Trophoblast cell (in vitro differentiated cells and primary cell): ENCODE data around the gene TBCK.

ENCODE experiments used
- DNase-seq, 2 donors: peaks; one replicate each; pipeline ENCODE4 v3.0.0-alpha.2; 2016
- H2AFZ ChIP-seq: 2 replicates; pipeline ENCODE4 v1.6.1; 2013; ENCODE audit warnings: low read length, moderate library complexity, mild to moderate bottlenecking; ENCODE audit not compliant: insufficient read depth, poor library complexity
- H2AK5ac ChIP-seq: 2 replicates; pipeline ENCODE4 v1.6.1; 2013; ENCODE audit warnings: mild to moderate bottlenecking, low read length
- H2BK120ac ChIP-seq: 2 replicates; pipeline ENCODE4 v1.6.1; 2013; ENCODE audit warnings: low read length, mild to moderate bottlenecking, moderate library complexity; ENCODE audit not compliant: insufficient read depth, poor library complexity
- H2BK12ac ChIP-seq: 2 replicates; pipeline ENCODE4 v1.6.1; 2013; ENCODE audit warnings: mild to moderate bottlenecking, low read length, moderate library complexity
- H2BK5ac ChIP-seq: 2 replicates; pipeline ENCODE4 v1.6.1; 2013; ENCODE audit warnings: low read length, low read depth, moderate library complexity, mild to moderate bottlenecking; ENCODE audit not compliant: poor library complexity
- H3K14ac ChIP-seq: 2 replicates; pipeline ENCODE4 v1.6.1; 2013; ENCODE audit warnings: mild to moderate bottlenecking, low read length
- H3K18ac ChIP-seq: 2 replicates; pipeline ENCODE4 v1.6.1; 2013; ENCODE audit warnings: mild to moderate bottlenecking, low read length
- H3K23ac ChIP-seq: 2 replicates; pipeline ENCODE4 v1.6.1; 2013; ENCODE audit warnings: low read length
- H3K27ac ChIP-seq: 2 replicates; pipeline ENCODE4 v1.5.1; 2013; ENCODE audit warnings: low read depth, mild to moderate bottlenecking, inconsistent platforms, low read length, moderate library complexity
- H3K27me3 ChIP-seq: 2 replicates; pipeline ENCODE4 v1.6.1; 2013; ENCODE audit warnings: inconsistent platforms, mild to moderate bottlenecking, low read length, moderate library complexity; ENCODE audit not compliant: insufficient read depth
- H3K36me3 ChIP-seq, 2 experiments: 1 replicate in 1 of 2; 2 replicates in 1 of 2; pipeline ENCODE4 v1.6.1; 2013; ENCODE audit warnings: low read length in 2 of 2, mild to moderate bottlenecking in 2 of 2, moderate library complexity in 1 of 2; ENCODE audit not compliant: insufficient read depth in 2 of 2, control insufficient read depth in 1 of 2
- H3K4ac ChIP-seq: 2 replicates; pipeline ENCODE4 v1.6.1; 2013; ENCODE audit warnings: low read depth, mild to moderate bottlenecking, low read length, moderate library complexity
- H3K4me1 ChIP-seq, 2 experiments: 1 replicate in 1 of 2; 2 replicates in 1 of 2; pipeline ENCODE4 v1.6.1; 2013; ENCODE audit warnings: low read length in 2 of 2, mild to moderate bottlenecking in 2 of 2, moderate library complexity in 1 of 2; ENCODE audit not compliant: insufficient read depth in 2 of 2, control insufficient read depth in 1 of 2
- H3K4me2 ChIP-seq: 2 replicates; pipeline ENCODE4 v1.6.1; 2013; ENCODE audit warnings: inconsistent platforms, mild to moderate bottlenecking, low read length, moderate library complexity
- H3K4me3 ChIP-seq: 2 replicates; pipeline ENCODE4 v1.5.1; 2013; ENCODE audit warnings: mild to moderate bottlenecking, low read depth, low read length, inconsistent platforms
- H3K79me1 ChIP-seq: one replicate; pipeline ENCODE4 v1.6.1; 2013; ENCODE audit warnings: low read length
- H3K79me2 ChIP-seq: 2 replicates; pipeline ENCODE4 v1.6.1; 2013; ENCODE audit warnings: low read length, mild to moderate bottlenecking; ENCODE audit not compliant: control insufficient read depth, insufficient read depth, poor library complexity
- H3K9ac ChIP-seq: 2 replicates; pipeline ENCODE4 v1.6.1; 2013; ENCODE audit warnings: mild to moderate bottlenecking, low read length
- H3K9me3 ChIP-seq: 2 replicates; pipeline ENCODE4 v1.6.1; 2013; ENCODE audit warnings: low read depth, mild to moderate bottlenecking, control low read depth, inconsistent platforms, low read length; ENCODE audit not compliant: insufficient read depth
- H4K12ac ChIP-seq: 2 replicates; pipeline ENCODE4 v1.6.1; 2013; ENCODE audit warnings: low read depth, mild to moderate bottlenecking, low read length, moderate library complexity
- H4K8ac ChIP-seq: 2 replicates; pipeline ENCODE4 v1.6.1; 2013; ENCODE audit warnings: low read depth, mild to moderate bottlenecking, low read length, moderate library complexity
- H4K91ac ChIP-seq: one replicate; pipeline ENCODE4 v1.6.1; 2013; ENCODE audit warnings: low read depth, mild to moderate bottlenecking, low read length, moderate library complexity
- WGBS: extraction: QIAGEN DNeasy Blood & Tissue Kit; methylation state at CpG from one replicate; pipeline ENCODE4 v1.1.7; 2013; ENCODE audit warnings: missing lambda C conversion rate; ENCODE audit not compliant: insufficient read length, insufficient coverage; ENCODE audit errors: extremely low coverage; 5-methylcytosine and 5-hydroxymethylcytosine counted together

The TBCK gene

DNA sequence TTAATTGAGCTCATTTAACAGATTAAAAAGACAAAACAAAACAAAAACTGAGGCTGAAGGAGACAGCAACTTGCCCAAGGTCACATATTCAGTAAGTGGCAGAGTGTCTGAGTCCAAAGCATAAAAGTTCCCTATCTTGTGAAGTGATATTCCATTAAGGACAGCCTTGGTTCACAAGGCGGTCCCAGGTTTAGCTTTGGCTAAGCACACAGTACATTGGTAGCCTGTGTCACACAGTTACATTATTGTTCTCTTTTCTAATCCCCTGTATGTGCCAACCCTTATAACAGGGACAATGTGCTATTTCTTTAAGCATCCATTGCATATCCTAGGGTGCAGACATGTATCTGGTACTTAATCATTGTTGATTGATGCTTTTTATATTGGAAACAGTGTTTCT is 280.8 kb downstream of the TBCK start:
- no peaks in the 10 kb centered on the region for H3K9me3 ChIP-seq
- no peak overlapping the region for H3K4me2 ChIP-seq
- no peak overlapping the region for H3K23ac ChIP-seq
- H2BK120ac ChIP-seq: no peak overlapping the region
- no peak overlapping the region for H2AK5ac ChIP-seq
- no peak overlapping the region for H3K14ac ChIP-seq
- H3K4ac ChIP-seq: no peak overlapping the region
- no peak overlapping the region for H2BK12ac ChIP-seq
- peaks cover 0 to 3% of the 10 kb centered on the region in 2 experiments for H3K4me1 ChIP-seq
- H2BK5ac ChIP-seq: no peak overlapping the region
- no peaks in the 10 kb centered on the region for H3K27me3 ChIP-seq
- WGBS: no CpG with 5 or more reads among the region's 1 CpG
- no peak overlapping the region for H3K18ac ChIP-seq
- no peak overlapping the region for H3K9ac ChIP-seq
- H3K79me2 ChIP-seq: no peaks in the 10 kb centered on the region
- no peaks in the 10 kb centered on the region for H3K36me3 ChIP-seq
- no peak overlapping the region for H2AFZ ChIP-seq
- no peak overlapping the region for H4K12ac ChIP-seq
- H3K27ac ChIP-seq: no peak overlapping the region
- no peak overlapping the region for H3K4me3 ChIP-seq
- DNase-seq: no peak
- no peak overlapping the region for H4K8ac ChIP-seq
- H3K79me1 ChIP-seq: no peaks in the 10 kb centered on the region
- no peak overlapping the region for H4K91ac ChIP-seq

DNA sequence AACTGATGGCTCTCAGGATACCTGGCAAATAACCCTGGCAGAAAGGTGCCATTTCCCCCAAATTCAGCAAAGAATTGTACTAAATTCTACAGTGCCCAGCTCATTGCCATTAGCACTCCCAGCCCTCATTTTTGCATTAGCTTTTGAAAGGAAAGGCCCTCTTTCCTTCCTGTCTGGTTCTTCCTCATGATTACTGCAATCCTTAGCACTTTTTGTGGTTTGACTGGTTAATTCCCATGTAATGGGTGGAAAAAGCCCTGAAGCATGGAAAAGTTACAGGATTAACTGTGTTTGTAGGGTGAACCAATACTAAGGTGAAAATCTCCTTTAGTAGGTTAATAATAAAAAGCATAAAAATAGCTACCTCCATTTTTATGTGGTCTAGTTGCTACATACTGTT is 281.3 kb downstream of the TBCK start:
- H2AK5ac ChIP-seq: no peak overlapping the region
- H3K23ac ChIP-seq: no peak overlapping the region
- H4K8ac ChIP-seq: no peak overlapping the region
- DNase-seq: no peak
- no peak overlapping the region for H4K12ac ChIP-seq
- H3K36me3 ChIP-seq: no peaks in the 10 kb centered on the region
- no peak overlapping the region for H3K4ac ChIP-seq
- H2BK5ac ChIP-seq: no peak overlapping the region
- no peaks in the 10 kb centered on the region for H3K79me1 ChIP-seq
- no peak overlapping the region for H3K27ac ChIP-seq
- H3K79me2 ChIP-seq: no peaks in the 10 kb centered on the region
- no peak overlapping the region for H3K14ac ChIP-seq
- H3K18ac ChIP-seq: no peak overlapping the region
- H3K9ac ChIP-seq: no peak overlapping the region
- H2AFZ ChIP-seq: no peak overlapping the region
- H3K4me3 ChIP-seq: no peak overlapping the region
- H2BK120ac ChIP-seq: no peak overlapping the region
- H2BK12ac ChIP-seq: no peak overlapping the region
- H4K91ac ChIP-seq: no peak overlapping the region
- H3K4me2 ChIP-seq: no peak overlapping the region
- H3K9me3 ChIP-seq: no peaks in the 10 kb centered on the region
- no peaks in the 10 kb centered on the region for H3K27me3 ChIP-seq
- peaks cover 0 to 3% of the 10 kb centered on the region in 2 experiments for H3K4me1 ChIP-seq

DNA sequence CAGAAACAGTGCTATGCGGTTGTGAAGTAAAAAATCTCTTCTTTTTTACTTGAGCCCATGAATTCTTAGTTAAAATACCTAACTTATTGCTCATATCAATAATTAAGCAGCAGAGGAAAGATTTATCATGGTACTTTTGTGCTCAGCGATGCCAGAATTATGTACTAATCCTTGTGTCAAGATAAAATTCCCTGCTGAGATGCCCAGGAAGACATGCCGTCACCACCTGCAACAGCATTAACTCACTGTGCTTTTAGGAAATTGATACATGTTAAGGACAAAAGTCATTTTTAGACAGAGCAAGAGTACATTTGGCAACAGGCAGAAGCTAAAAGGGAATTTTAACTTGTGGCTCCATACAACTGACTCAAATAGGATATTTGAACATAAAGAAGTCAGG is 281.8 kb downstream of the TBCK start:
- WGBS: no CpG with 5 or more reads among the region's 3 CpGs
- H4K91ac ChIP-seq: no peak overlapping the region
- H2AFZ ChIP-seq: no peak overlapping the region
- no peak overlapping the region for H3K4ac ChIP-seq
- H3K9me3 ChIP-seq: no peaks in the 10 kb centered on the region
- no peaks in the 10 kb centered on the region for H3K36me3 ChIP-seq
- no peak overlapping the region for H2AK5ac ChIP-seq
- H3K4me1 ChIP-seq: peaks cover 0 to 3% of the 10 kb centered on the region in 2 experiments
- no peak overlapping the region for H3K23ac ChIP-seq
- no peak overlapping the region for H2BK5ac ChIP-seq
- no peak overlapping the region for H3K4me3 ChIP-seq
- H4K12ac ChIP-seq: no peak overlapping the region
- H3K27me3 ChIP-seq: no peaks in the 10 kb centered on the region
- H4K8ac ChIP-seq: no peak overlapping the region
- H2BK12ac ChIP-seq: no peak overlapping the region
- H3K4me2 ChIP-seq: no peak overlapping the region
- H3K18ac ChIP-seq: no peak overlapping the region
- H3K14ac ChIP-seq: no peak overlapping the region
- H3K79me2 ChIP-seq: no peaks in the 10 kb centered on the region
- H3K79me1 ChIP-seq: no peaks in the 10 kb centered on the region
- no peak overlapping the region for H2BK120ac ChIP-seq
- H3K27ac ChIP-seq: no peak overlapping the region
- DNase-seq: no peak
- H3K9ac ChIP-seq: no peak overlapping the region

DNA sequence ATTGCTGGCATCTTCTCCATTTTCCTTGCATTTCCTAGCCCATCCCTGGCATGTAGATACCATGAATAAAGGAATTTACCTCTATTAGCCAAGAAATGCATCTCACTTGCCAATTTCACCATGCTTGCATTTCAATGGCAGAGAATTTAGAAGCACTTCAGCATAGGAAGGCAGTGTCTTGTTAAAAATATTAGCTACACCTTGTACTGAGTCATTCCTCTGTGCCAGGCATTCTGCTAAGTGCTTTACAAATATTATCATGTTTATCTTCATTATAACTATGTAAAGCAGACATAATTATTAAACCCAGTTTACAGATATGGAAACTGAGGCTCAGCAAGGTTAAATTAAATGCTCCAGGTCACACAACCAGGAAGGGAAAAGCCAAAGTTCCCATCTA is 282.5 kb downstream of the TBCK start:
- H3K4me3 ChIP-seq: no peak overlapping the region
- no peak overlapping the region for H4K91ac ChIP-seq
- H3K9ac ChIP-seq: no peak overlapping the region
- no peak overlapping the region for H4K8ac ChIP-seq
- H3K27me3 ChIP-seq: no peaks in the 10 kb centered on the region
- no peak overlapping the region for H2BK12ac ChIP-seq
- H3K79me1 ChIP-seq: no peaks in the 10 kb centered on the region
- H3K14ac ChIP-seq: no peak overlapping the region
- H3K9me3 ChIP-seq: peaks cover 2% of the 10 kb centered on the region
- no peak overlapping the region for H3K23ac ChIP-seq
- H2AK5ac ChIP-seq: no peak overlapping the region
- H2AFZ ChIP-seq: no peak overlapping the region
- no peaks in the 10 kb centered on the region for H3K79me2 ChIP-seq
- DNase-seq: no peak
- no peak overlapping the region for H2BK5ac ChIP-seq
- no peak overlapping the region for H3K27ac ChIP-seq
- H3K18ac ChIP-seq: no peak overlapping the region
- no peak overlapping the region for H2BK120ac ChIP-seq
- H4K12ac ChIP-seq: no peak overlapping the region
- no peak overlapping the region for H3K4ac ChIP-seq
- H3K36me3 ChIP-seq: no peaks in the 10 kb centered on the region
- no peak overlapping the region for H3K4me2 ChIP-seq
- peaks cover 0 to 3% of the 10 kb centered on the region in 2 experiments for H3K4me1 ChIP-seq
